NCI-H69 (cell line): ENCODE results near the gene THOP1.

ENCODE experiments used
- DNase-seq: peaks from one replicate; lab custom pipeline; 2025; lab: John Stamatoyannopoulos, UW

Gene THOP1

GRCh38 chr19:2804156-2805004 is 19.1 kb downstream of the THOP1 start:
- no peak for DNase-seq

- no peak for DNase-seq
These were observed 20.1 kb downstream of the THOP1 start for GRCh38 chr19:2805261-2805900.

- no peak for DNase-seq
These were observed 20.8 kb downstream of the THOP1 start for GRCh38 chr19:2805991-2806649.

GRCh38 chr19:2806736-2807378 is 21.6 kb downstream of the THOP1 start:
- DNase-seq, result no peak

GRCh38 chr19:2807379-2808128 is 22.3 kb downstream of the THOP1 start:
- DNase-seq, result no peak

- no peak for DNase-seq
These were observed 23.0 kb downstream of the THOP1 start for GRCh38 chr19:2808129-2808941.

DNA sequence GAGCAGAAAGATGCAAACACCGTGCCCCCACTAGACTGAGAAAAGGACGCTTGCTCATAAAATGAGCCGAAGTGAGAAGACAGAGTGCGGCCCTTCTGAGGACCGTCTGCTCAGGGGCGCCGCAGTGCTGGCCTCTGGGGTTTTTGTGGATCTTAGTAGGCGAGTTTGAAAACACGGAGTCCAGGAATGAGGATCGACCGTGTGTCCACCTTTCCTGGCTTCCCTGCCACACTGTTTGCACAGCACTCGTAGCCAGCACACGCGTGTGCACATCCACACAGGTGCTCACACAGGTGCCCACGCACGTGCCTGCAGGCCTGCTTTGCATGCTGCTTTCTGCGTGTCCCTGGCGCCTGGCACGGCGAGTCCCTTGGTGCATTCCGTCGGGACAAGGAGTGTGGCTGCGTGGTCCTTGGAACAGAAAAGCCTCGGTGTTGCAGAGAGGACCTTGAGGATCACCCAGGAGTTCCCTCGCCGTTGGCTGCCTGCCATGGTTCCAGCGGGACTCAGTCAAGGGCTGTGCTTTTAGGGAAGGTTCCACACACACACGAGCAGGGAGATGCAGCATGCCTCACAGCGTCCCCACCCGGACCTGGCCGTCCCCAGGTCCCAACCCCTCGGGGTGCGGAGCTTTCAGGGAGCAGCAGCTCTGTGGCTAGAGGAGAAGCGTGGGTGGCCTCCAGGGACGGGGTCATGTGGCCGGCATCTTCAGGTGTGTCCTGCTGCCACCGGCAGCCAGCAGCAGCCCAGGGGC is 24.3 kb downstream of the THOP1 start:
- no peak for DNase-seq

DNA sequence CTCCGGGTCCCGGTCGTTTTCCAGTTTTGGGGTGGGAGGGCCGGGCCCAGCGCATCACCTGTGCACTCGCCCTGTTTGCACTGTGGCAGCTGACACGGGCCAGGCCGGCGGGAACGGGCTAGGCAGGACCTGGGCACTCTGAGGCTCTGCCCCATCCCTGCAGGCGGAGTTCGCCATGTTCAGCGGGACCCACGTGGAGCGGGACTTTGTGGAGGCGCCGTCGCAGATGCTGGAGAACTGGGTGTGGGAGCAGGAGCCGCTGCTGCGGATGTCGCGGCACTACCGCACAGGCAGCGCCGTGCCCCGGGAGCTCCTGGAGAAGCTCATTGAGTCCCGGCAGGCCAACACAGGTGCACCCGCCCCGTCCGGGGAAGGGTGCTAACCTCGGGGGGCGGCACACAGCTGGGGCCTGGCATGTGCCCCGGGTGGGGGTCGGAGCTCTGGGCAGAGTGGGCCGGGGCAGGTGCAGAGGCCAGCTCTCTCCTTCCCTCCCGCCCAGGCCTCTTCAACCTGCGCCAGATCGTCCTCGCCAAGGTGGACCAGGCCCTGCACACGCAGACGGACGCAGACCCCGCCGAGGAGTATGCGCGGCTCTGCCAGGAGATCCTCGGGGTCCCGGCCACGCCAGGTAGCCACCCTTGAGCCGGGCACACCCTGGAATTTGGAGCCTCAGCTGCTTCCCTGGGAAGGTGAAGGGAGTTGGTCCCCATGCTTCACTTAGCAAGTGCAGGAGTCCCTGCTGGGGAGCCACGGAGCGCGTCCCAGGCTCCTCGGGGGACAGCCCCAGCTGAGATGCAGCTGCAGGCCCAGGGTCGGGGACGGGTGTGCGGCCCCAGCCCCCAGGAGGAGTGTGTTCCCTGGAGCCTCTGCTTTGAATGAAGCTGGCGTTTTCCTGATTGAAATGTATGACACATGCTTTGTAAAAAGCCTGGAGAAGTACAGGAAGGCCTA is 25.1 kb downstream of the THOP1 start:
- no peak for DNase-seq

DNA sequence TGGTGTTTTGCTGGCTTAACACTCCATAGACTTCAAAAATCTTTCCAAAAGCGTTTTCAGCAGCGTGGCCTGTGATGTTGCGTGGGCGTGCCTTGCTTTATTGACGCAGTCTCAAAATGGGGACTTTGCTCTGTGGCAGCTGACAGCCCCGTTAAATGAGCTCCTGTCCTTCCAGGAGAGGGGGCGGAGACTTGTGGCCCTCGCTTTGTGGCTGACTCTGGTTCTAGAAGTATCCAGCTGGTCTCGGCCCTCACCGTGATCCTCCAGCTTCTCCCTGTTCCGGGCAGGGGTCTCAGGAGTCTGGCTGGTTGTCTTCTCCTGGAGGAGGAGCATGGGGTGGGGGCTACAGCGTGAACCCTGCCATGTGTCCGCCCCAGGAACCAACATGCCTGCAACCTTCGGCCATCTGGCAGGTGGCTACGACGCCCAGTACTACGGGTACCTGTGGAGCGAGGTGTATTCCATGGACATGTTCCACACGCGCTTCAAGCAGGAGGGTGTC is 26.0 kb downstream of the THOP1 start:
- DNase-seq, result no peak

DNA sequence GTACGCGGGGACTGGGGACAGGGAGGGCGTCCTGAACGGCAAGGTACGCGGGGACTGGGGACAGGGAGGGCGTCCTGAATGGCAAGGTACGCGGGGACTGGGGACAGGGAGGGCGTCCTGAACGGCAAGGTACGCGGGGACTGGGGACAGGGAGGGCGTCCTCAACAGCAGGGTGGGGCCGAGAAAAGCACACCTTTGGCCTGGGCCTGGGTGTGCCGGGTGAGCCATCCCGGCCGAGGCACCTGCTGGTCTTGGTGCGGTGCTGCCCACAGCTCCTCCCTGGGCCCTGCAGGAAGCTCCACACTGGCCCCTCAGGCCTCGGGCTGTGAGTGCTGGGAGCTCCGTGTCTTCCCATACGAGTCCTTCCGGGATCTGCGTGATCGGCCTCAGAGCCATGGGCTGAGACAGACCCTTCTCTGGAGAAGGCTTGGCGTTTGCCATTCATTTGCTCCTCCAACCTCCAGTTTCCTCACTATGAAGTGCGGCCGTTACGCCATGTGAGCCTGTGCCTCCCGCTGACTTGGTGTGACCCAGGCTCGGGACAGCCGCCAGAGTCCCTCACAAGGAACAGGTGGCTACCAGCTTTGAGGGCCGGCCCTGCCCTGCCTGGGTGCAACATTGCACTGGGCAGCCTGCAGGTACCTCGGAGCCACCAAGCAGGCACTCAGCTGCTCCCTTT is 26.6 kb downstream of the THOP1 start:
- no peak for DNase-seq

GRCh38 chr19:2812414-2813234 is 27.3 kb downstream of the THOP1 start:
- no peak for DNase-seq

GRCh38 chr19:2813235-2814160 is 28.2 kb downstream of the THOP1 start:
- DNase-seq, result no peak

DNA sequence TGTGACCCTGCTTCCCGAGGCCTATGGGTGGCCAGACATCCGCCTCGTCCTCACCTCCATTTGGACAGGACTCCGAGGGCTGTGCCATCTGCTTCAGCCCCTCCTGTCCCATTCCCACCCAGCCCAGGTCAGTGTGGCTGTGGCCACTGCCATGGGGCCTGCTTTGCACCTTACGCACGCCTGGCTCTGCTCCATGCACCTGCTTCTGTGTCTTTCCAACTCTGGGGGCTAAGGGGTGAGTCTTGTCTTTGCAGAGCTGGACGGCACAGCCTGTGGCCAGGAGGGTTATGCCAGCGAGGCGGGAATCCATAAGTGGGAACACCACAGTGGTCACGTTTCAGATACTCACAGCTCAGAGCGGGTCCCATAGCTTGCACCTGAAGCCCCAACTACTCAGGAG is 29.1 kb downstream of the THOP1 start:
- no peak for DNase-seq

DNA sequence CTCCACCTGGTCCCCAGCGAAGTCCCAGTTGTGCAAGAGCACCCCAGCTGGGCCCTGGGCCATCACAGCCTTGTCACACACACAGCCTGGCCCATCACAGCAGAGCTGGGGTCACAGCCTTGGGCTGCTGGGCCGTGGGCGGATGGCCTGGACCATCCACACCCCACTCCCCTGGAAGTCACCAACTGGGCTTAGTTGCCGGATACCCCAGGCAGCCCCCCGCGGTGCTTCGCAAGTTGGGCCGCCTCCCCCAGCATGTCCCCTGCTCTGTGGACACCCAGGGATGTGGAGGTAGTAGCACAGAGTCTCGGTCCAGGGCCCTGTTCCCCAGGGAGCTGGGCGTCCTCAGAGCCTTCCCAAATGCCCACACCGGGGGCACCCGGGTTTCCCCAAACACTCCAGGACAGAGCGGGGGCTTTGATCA is 29.9 kb downstream of the THOP1 start:
- DNase-seq, result no peak

- DNase-seq, result no peak
These were observed 30.6 kb downstream of the THOP1 start for GRCh38 chr19:2815923-2816322.

- no peak for DNase-seq
These were observed 31.3 kb downstream of the THOP1 start for GRCh38 chr19:2816641-2817040.
